GM12873 (cell line): ENCODE measurements around the gene SERPINA12.

Experiments used
- TF ChIP-seq, protein P1 (sequence below): IDR thresholded peaks from 2 replicates; pipeline ENCODE4 v1.5.1; 2012; ENCODE audit warnings: low read depth, mild to moderate bottlenecking, moderate library complexity, low read length, control low read depth; ENCODE audit not compliant: insufficient read depth; ENCODE audit errors: missing control alignments

Gene SERPINA12

DNA sequence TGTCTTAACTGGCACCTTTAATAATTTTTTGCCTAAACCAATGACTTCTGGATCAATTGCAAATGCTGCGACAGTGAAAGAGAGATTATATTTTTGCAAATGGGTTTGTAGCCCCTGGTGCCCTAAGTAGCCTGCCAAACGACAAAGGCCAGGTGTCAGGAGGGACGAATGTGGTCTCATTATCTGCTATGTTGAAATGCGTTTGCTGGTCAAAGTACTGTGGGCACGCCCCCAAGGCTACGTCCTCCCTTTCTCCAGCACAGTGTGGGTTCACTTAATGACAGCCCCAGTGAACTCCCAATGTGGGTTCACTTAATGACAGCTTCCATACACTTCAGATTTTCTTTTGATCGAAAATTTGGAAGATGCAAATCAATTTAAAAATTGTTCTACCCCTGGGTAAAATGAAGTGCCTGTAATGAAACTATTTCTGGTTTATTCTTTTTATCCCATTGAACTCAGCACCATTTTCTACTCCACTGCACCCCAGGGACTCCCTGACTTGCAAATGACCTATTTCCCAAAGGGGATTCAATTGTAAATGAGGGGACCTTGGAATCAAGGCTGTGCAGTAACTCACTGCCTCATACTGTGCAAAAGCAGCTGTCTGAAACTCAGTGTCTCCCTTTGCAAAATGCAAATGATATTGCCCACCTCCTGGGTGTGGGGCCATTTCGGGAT is 58.0 kb downstream of the SERPINA12 start:
- TF ChIP-seq, protein P1, sequence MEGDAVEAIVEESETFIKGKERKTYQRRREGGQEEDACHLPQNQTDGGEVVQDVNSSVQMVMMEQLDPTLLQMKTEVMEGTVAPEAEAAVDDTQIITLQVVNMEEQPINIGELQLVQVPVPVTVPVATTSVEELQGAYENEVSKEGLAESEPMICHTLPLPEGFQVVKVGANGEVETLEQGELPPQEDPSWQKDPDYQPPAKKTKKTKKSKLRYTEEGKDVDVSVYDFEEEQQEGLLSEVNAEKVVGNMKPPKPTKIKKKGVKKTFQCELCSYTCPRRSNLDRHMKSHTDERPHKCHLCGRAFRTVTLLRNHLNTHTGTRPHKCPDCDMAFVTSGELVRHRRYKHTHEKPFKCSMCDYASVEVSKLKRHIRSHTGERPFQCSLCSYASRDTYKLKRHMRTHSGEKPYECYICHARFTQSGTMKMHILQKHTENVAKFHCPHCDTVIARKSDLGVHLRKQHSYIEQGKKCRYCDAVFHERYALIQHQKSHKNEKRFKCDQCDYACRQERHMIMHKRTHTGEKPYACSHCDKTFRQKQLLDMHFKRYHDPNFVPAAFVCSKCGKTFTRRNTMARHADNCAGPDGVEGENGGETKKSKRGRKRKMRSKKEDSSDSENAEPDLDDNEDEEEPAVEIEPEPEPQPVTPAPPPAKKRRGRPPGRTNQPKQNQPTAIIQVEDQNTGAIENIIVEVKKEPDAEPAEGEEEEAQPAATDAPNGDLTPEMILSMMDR = no peak

DNA sequence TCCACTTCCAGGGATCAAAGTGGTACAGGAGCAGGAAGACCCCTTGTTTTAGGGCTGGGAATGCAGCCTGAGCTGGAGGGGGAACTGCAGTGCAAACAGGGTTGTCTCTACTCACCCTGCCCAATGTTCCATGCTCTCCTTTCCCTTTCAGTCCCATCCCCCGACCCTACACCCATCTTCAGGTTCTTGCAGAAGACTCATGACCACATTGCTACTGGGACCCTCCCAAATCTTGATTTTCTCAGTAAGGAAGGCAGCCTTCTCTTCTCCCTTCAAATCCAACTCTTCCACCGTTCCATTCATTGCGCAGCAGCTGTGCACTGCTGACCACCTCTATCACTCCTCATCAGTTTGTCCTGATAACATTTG is 58.6 kb downstream of the SERPINA12 start:
- TF ChIP-seq, protein P1 = no peak

DNA sequence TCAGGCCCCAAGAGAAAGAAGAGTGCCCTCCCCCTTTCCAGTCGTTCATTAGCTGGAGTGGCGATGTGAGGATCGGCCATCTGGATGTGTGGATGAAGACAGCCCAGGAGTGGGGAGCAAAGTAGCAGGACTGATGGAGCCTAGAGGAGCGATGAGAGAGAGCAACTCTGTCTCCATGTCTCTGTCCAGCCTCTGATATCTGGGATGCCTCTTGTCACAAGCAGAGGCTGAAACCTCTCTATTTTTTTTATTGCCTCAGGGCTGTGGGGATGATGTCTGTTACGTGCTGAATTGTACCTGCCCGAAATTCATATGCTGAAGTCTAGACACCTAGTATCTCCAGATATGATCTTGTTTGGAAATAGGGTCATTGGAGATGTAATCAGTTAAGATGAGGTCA is 59.3 kb downstream of the SERPINA12 start:
- TF ChIP-seq, protein P1 = no peak

DNA sequence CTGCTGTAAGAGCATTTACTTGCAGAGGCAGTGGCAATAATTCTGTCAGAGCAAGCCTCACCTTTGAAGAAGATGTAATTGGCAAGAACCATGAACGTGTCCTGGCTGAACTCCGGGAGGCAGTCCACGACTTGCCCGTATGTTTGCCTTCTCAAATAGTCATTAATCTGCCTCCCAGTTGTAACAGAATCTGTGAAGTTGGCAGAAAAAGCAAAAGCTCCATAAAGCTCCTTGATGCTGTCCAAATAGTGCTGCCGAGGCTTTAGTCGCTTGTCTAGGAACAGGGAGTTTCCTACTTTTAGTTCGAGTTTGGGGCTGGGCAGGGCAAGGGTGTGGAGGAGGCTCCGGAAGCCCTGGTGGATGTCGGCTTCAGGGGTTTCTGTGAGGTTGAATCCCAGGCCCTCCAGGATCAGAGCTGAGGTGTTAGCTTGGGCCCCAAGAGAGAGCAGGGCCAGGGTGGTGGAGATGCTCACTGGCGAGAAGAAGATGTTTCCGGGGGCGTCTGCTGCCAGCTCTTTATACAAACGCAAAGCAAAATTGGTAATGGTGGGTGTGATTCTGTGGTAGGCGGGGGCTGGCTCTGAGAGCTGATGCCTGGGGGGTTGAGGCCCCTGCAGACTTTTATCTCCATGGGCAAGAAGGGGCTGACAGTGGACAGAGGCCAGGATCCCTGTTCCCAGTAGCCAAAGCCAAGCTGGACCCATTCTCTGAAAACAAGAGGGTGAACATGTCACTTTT is 61.0 kb downstream of the SERPINA12 start:
- TF ChIP-seq, protein P1 = no peak

- TF ChIP-seq, protein P1 = no peak
Measured at GRCh38 chr14:94447206-94447605, 62.1 kb downstream of the SERPINA12 start.

DNA sequence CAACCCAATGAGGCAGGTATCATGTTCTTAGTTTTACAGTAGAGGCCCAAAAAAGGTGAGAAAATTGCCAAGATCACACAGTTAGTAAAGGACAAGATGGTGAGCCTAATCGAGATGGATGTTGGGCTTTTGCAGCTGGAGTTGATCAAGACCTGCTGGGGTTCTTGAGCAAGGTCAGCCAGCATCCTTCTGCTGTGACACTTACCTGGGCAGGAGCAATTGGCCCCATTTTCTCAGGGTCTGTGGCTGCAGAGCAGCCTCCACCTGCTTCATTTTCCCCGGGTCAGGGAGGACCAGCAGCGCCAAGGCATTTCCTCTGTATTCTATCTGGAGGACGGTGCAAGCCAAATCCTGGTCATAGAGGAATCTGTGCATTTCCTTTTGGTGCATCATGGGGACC is 63.1 kb downstream of the SERPINA12 start:
- TF ChIP-seq, protein P1 = no peak

GRCh38 chr14:94445003-94445402 is 64.3 kb downstream of the SERPINA12 start:
- TF ChIP-seq, protein P1 = no peak
